ENCODE measurements around the gene ADAM12. TPM values are rescaled to one million over a fixed set of nuclear protein-coding genes. Genes with fewer than 3 reads are reported as not detected.
A peak's percentile ranks its signal among the peaks of the same experiment; 100 is the strongest.

ADAM12 gene
- total RNA-seq, 1 experiment from 2014 or later, result not detected

GRCh38 chr10:126092366-126093215 is 295.7 kb downstream of the ADAM12 start:
- no peak overlapping the region for H3K4me3 Mint-ChIP-seq (ENCODE audit: low read depth, unreplicated experiment)
- intact Hi-C loops (cut with micrococcal nuclease; ENCODE audit: unreplicated experiment), result no loop called here
- no peak for DNase-seq
- CTCF ChIA-PET, result no interaction called here
- H3K36me3 Mint-ChIP-seq (ENCODE audit: insufficient read depth, unreplicated experiment), result no peaks in the 10 kb centered on the region
- no peaks in the 10 kb centered on the region for H3K4me1 Mint-ChIP-seq (ENCODE audit: low read depth, unreplicated experiment)
- H3K27me3 Mint-ChIP-seq (ENCODE audit: unreplicated experiment), result no peaks in the 10 kb centered on the region
- BruUV-seq (replicated peaks), result no TSS peak
- H3K27ac Mint-ChIP-seq (ENCODE audit: unreplicated experiment), result no peak overlapping the region
- no peaks in the 10 kb centered on the region for H3K9me3 Mint-ChIP-seq (ENCODE audit: low read depth, unreplicated experiment)
- TF ChIP-seq CTCF (IDR thresholded peaks at IDR 0.05; ENCODE audit: unreplicated experiment), result no peak

GRCh38 chr10:126090911-126091728 is 297.2 kb downstream of the ADAM12 start:
- intact Hi-C loops (cut with micrococcal nuclease; ENCODE audit: unreplicated experiment), result no loop called here
- Mint-ChIP-seq H3K27me3 (ENCODE audit: unreplicated experiment) (peaks cover under 1% of the 10 kb centered on the region), H3K4me1 (ENCODE audit: low read depth, unreplicated experiment) (no peaks in the 10 kb centered on the region), H3K27ac (ENCODE audit: unreplicated experiment) (no peak overlapping the region), H3K36me3 (ENCODE audit: insufficient read depth, unreplicated experiment) (no peaks in the 10 kb centered on the region), H3K4me3 (ENCODE audit: low read depth, unreplicated experiment) (no peak overlapping the region), H3K9me3 (ENCODE audit: low read depth, unreplicated experiment) (no peaks in the 10 kb centered on the region)
- CTCF ChIA-PET, result no interaction called here
- DNase-seq, result peak; percentile 4
- no TSS peak for BruUV-seq (replicated peaks)
- TF ChIP-seq CTCF (IDR thresholded peaks at IDR 0.05; ENCODE audit: unreplicated experiment), result no peak

GRCh38 chr10:126090443-126090842 is 297.8 kb downstream of the ADAM12 start:
- BruUV-seq (replicated peaks), result no TSS peak

More at GRCh38 chr10:126090443-126090842, 297.8 kb downstream of the ADAM12 start:
- DNase-seq, result no peak
- no peaks in the 10 kb centered on the region for H3K36me3 Mint-ChIP-seq (ENCODE audit: insufficient read depth, unreplicated experiment)
- H3K4me3 Mint-ChIP-seq (ENCODE audit: low read depth, unreplicated experiment), result no peak overlapping the region
- H3K27me3 Mint-ChIP-seq (ENCODE audit: unreplicated experiment), result peaks cover 7% of the 10 kb centered on the region
- intact Hi-C loops (cut with micrococcal nuclease; ENCODE audit: unreplicated experiment), result no loop called here
- CTCF ChIA-PET, result no interaction called here
- no peak overlapping the region for H3K27ac Mint-ChIP-seq (ENCODE audit: unreplicated experiment)
- H3K9me3 Mint-ChIP-seq (ENCODE audit: low read depth, unreplicated experiment), result no peaks in the 10 kb centered on the region
- H3K4me1 Mint-ChIP-seq (ENCODE audit: low read depth, unreplicated experiment), result no peaks in the 10 kb centered on the region
- TF ChIP-seq CTCF (IDR thresholded peaks at IDR 0.05; ENCODE audit: unreplicated experiment), result no peak

All from Calu3 (cell line).